COLO668 (cell line): ENCODE results near the gene FBXL13.
"Not testable (repeated sequence)": the region's sequence is repeated elsewhere in the genome, so short reads cannot be mapped to it uniquely, and the experiment has no call there.

Experiments used
- DNase-seq: peaks from one replicate; lab custom pipeline; 2025; ENCODE audit not compliant: unreplicated experiment; lab: John Stamatoyannopoulos, UW

FBXL13 gene

GRCh38 chr7:102829075-102829474, 245.5 kb downstream of the FBXL13 start:
- DNase-seq = no peak

- DNase-seq = no peak
Observed at GRCh38 chr7:102828286-102828685, 246.3 kb downstream of the FBXL13 start.

- no peak for DNase-seq
Observed at GRCh38 chr7:102823390-102824119, 251.0 kb downstream of the FBXL13 start.

GRCh38 chr7:102821994-102822747, 252.4 kb downstream of the FBXL13 start:
- no peak for DNase-seq

- no peak for DNase-seq
Observed at GRCh38 chr7:102819151-102819550, 255.4 kb downstream of the FBXL13 start.

- DNase-seq = no peak
Observed at GRCh38 chr7:102817616-102818573, 256.7 kb downstream of the FBXL13 start.

GRCh38 chr7:102814025-102814471, 260.5 kb downstream of the FBXL13 start:
- DNase-seq = no peak

GRCh38 chr7:102813191-102814024, 261.2 kb downstream of the FBXL13 start:
- no peak for DNase-seq

GRCh38 chr7:102811942-102812678, 262.5 kb downstream of the FBXL13 start:
- no peak for DNase-seq

- no peak for DNase-seq
Observed at GRCh38 chr7:102810916-102811315, 263.7 kb downstream of the FBXL13 start.

- DNase-seq = no peak
Observed at GRCh38 chr7:102806613-102807012, 268.0 kb downstream of the FBXL13 start.

GRCh38 chr7:102795987-102796595, 278.5 kb downstream of the FBXL13 start:
- not testable (repeated sequence) for DNase-seq

- DNase-seq = not testable (repeated sequence)
Observed at GRCh38 chr7:102794567-102794966, 280.0 kb downstream of the FBXL13 start.

- DNase-seq = not testable (repeated sequence)
Observed at GRCh38 chr7:102791831-102792230, 282.8 kb downstream of the FBXL13 start.

- not testable (repeated sequence) for DNase-seq
Observed at GRCh38 chr7:102791367-102791766, 283.2 kb downstream of the FBXL13 start.

- DNase-seq = not testable (repeated sequence)
Observed at GRCh38 chr7:102790364-102791100, 284.1 kb downstream of the FBXL13 start.

GRCh38 chr7:102788770-102789169, 285.8 kb downstream of the FBXL13 start:
- not testable (repeated sequence) for DNase-seq

GRCh38 chr7:102780926-102781325, 293.7 kb downstream of the FBXL13 start:
- DNase-seq = not testable (repeated sequence)
